Lung (tissue), 12 donors: ENCODE results near the gene RAP1GDS1. TPM values are rescaled to one million over a fixed set of nuclear protein-coding genes. Genes with fewer than 3 reads are reported as not detected.

Experiments
- ATAC-seq: fragments of 200-7000 bp; cut with Tn5 transposase; one replicate; pipeline ENCODE4 v1.9.1; 2020; ENCODE audit warnings: moderate number of reproducible peaks; ENCODE audit not compliant: insufficient read depth, low FRiP score
- DNase-seq, 3 donors: peaks; one replicate each; pipeline ENCODE4 v3.0.0-alpha.2; 2013 to 2017
- H3K27ac ChIP-seq, 2 donors: one replicate each; pipeline ENCODE4 v1.5.1; 2013; ENCODE audit warnings: mild to moderate bottlenecking in 2 of 2, moderate library complexity in 2 of 2, control low read depth in 1 of 2, inconsistent platforms in 1 of 2, low read depth in 1 of 2, low read length in 1 of 2
- H3K27me3 ChIP-seq, 3 donors: one replicate each; pipeline ENCODE4 v1.5.1; 2013; ENCODE audit warnings: low read length in 2 of 3; ENCODE audit not compliant: control insufficient read depth in 3 of 3, insufficient read depth in 3 of 3
- H3K36me3 ChIP-seq, 4 donors: one replicate each; pipeline ENCODE4 v1.5.1; 2013; ENCODE audit warnings: low read length in 4 of 4, mild to moderate bottlenecking in 1 of 4, moderate library complexity in 1 of 4; ENCODE audit not compliant: control insufficient read depth in 4 of 4, insufficient read depth in 4 of 4
- H3K4me1 ChIP-seq, 5 donors: one replicate each; pipeline ENCODE4 v1.5.1; 2013; ENCODE audit warnings: low read length in 5 of 5, mild to moderate bottlenecking in 2 of 5, moderate library complexity in 1 of 5; ENCODE audit not compliant: control insufficient read depth in 5 of 5, insufficient read depth in 5 of 5
- H3K4me3 ChIP-seq: one replicate; pipeline ENCODE4 v1.5.1; 2013; ENCODE audit warnings: mild to moderate bottlenecking, control low read depth, moderate library complexity
- H3K9ac ChIP-seq, 2 donors: one replicate each; pipeline ENCODE4 v1.5.1; 2013; ENCODE audit warnings: low read length in 2 of 2, control low read depth in 1 of 2; ENCODE audit not compliant: insufficient read depth in 1 of 2
- H3K9me3 ChIP-seq, 4 donors: one replicate each; pipeline ENCODE4 v1.5.1; 2013; ENCODE audit warnings: low read length in 3 of 4, mild to moderate bottlenecking in 1 of 4, moderate library complexity in 1 of 4; ENCODE audit not compliant: control insufficient read depth in 4 of 4, insufficient read depth in 3 of 4
- whole genome bisulfite sequencing, 2 donors: extraction: QIAGEN DNeasy Blood & Tissue Kit; methylation state at CpG; one replicate each; pipeline ENCODE4 v1.1.7; 2013; 5-methylcytosine and 5-hydroxymethylcytosine counted together
- polyA plus RNA-seq, 2 donors: library from polyadenylated mRNA; stranded (reverse); fragments of 200-250 nt; gene quantifications; one replicate each; pipeline ENCODE4 v1.2.1, GENCODE V29; 2013
- total RNA-seq, 2 donors: library from RNA; depleted of rRNA in 1 of 2; stranded (reverse); fragments of >200 nt in 1 of 2; gene quantifications; one replicate each; pipeline ENCODE4 v1.2.1, GENCODE V29; 2014 to 2021
- TF ChIP-seq, protein P1 (sequence below): IDR thresholded peaks from 2 replicates; pipeline ENCODE4 v1.5.1; 2012; ENCODE audit warnings: mild to moderate bottlenecking; ENCODE audit errors: control extremely low read depth, extremely low read depth
- donor health status: control.
- donor health status: control.
- donor health status: Bipolar disorder and iron deficiency.
- donor health status: healthy.
- donor health status: DM: yes; HTN: yes; CAD: no.

RAP1GDS1 gene
- total and polyA plus RNA-seq, 4 donors: 12.3 to 41.6 (median 26.5) TPM

DNA sequence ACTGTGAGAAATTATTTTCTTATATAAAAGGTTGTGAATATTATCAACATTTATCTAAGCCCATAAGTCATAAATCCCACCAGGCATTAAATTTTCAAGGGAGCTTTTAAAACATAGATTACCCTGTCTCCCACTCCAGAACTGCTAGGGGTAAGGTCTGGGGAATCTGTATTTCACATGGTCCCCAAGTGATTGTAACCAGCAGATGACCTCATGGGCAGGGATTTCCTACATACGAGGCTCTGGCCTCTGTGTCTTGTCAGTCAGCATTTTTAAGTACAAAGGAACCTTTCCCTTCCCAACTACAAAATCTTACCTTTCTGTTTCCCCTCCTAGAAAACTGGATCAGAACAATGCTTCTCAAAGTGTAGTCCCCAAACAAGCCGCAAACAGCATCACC, 208.6 kb downstream of the RAP1GDS1 start:
- Histone ChIP-seq H3K4me1 (peaks cover 0 to 9% (median 5%) of the 10 kb centered on the region in 5 donors), H3K9me3 (no peaks in the 10 kb centered on the region)
- 78 to 84% methylated on average over 2 of the region's 2 CpGs for WGBS, 2 donors

DNA sequence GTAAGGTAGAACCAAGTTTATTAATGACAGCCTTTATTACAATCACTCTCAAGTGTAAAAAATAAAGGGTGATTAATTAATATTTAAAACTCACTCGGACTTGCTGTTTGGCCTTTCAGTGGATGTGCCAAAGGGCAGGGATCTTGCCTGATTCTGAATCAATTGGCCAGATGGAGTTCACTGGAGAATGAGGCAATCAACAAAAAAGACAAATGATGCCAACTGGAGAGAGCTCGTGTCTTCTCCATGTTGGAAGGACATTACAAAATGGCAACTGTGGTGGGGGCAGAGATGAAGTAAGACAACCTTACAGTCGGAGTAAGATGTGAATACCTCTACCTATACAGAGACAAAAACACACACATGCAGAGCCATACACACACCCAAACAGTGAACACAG, 209.2 kb downstream of the RAP1GDS1 start:
- no peak overlapping the region for H3K27ac ChIP-seq
- no peaks in the 10 kb centered on the region for H3K27me3 ChIP-seq

More for the DNA sequence above, 208.6 kb downstream of the RAP1GDS1 start:
- no peak overlapping the region for H3K27ac ChIP-seq
- no peaks in the 10 kb centered on the region for H3K27me3 ChIP-seq
- ATAC-seq: no peak
- no peak for DNase-seq
- peaks cover 0 to 2% (median under 1%) of the 10 kb centered on the region in 4 donors for H3K36me3 ChIP-seq
- TF ChIP-seq, protein P1, sequence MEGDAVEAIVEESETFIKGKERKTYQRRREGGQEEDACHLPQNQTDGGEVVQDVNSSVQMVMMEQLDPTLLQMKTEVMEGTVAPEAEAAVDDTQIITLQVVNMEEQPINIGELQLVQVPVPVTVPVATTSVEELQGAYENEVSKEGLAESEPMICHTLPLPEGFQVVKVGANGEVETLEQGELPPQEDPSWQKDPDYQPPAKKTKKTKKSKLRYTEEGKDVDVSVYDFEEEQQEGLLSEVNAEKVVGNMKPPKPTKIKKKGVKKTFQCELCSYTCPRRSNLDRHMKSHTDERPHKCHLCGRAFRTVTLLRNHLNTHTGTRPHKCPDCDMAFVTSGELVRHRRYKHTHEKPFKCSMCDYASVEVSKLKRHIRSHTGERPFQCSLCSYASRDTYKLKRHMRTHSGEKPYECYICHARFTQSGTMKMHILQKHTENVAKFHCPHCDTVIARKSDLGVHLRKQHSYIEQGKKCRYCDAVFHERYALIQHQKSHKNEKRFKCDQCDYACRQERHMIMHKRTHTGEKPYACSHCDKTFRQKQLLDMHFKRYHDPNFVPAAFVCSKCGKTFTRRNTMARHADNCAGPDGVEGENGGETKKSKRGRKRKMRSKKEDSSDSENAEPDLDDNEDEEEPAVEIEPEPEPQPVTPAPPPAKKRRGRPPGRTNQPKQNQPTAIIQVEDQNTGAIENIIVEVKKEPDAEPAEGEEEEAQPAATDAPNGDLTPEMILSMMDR: no peak
- H3K9ac ChIP-seq: no peak overlapping the region
- H3K4me3 ChIP-seq: no peak overlapping the region

DNA sequence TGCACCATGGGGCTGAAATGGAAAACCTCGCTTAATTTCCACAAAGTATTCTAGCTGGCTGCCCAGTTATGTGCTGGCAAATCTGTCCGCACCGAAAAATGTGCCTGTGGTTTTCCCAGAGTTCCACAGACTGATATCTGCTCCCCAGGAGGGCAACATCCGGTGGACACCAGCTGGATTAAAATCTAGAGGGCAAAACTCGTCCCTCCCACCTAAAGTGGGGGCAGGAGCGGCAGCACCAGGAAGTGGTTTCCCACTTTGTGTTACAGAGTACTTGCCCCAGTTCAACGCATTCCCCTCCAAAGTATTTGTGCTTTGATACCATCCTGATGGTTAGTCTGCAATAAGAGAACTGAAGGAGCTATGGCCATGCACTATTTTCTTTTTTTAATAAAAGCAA, 209.6 kb downstream of the RAP1GDS1 start:
- H3K27me3 ChIP-seq: no peaks in the 10 kb centered on the region
- DNase-seq (no peak), ATAC-seq (no peak)
- WGBS, 2 donors: 69 to 77% methylated on average over 7 of the region's 7 CpGs
- peaks cover 0 to 2% (median under 1%) of the 10 kb centered on the region in 4 donors for H3K36me3 ChIP-seq
- no peaks in the 10 kb centered on the region for H3K9me3 ChIP-seq
- TF ChIP-seq, protein P1: no peak
- H3K9ac ChIP-seq: no peak overlapping the region
- no peak overlapping the region for H3K4me3 ChIP-seq
- H3K27ac ChIP-seq: no peak overlapping the region
- peaks cover 0 to 9% (median 5%) of the 10 kb centered on the region in 5 donors for H3K4me1 ChIP-seq

More for the DNA sequence above, 209.2 kb downstream of the RAP1GDS1 start:
- no peak for DNase-seq
- no peak overlapping the region for H3K4me3 ChIP-seq
- 87 to 89% methylated on average over 3 of the region's 3 CpGs for WGBS, 2 donors
- ATAC-seq: no peak
- H3K4me1 ChIP-seq: peaks cover 0 to 9% (median 5%) of the 10 kb centered on the region in 5 donors
- H3K36me3 ChIP-seq: peaks cover 0 to 2% (median under 1%) of the 10 kb centered on the region in 4 donors
- TF ChIP-seq, protein P1: no peak
- H3K9ac ChIP-seq: no peak overlapping the region
- no peaks in the 10 kb centered on the region for H3K9me3 ChIP-seq

DNA sequence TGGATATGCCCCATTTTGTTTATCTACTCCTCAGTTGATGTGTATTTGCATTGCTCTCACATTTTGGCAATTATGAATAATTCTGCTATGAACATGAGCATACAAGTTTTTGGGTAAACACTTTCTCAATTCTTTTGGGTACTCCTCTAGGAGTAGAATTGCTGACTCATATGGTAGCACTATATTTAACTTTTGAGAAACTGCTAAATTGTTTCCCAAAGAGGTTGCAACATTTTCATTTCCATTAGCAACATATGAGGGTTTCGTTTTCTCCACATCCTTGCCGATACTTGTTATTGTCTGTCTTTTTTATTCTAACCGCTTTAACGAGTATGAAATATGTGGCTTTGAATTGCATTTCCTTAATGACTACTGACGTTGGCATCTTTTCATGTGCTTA, 211.9 kb downstream of the RAP1GDS1 start:
- Histone ChIP-seq H3K9ac (no peak overlapping the region), H3K27ac (no peak overlapping the region), H3K4me1 (peaks cover 0 to 7% (median 5%) of the 10 kb centered on the region in 5 donors), H3K4me3 (no peak overlapping the region), H3K36me3 (peaks cover 0 to 5% (median 2%) of the 10 kb centered on the region in 4 donors), H3K9me3 (no peaks in the 10 kb centered on the region), H3K27me3 (no peaks in the 10 kb centered on the region)
- ATAC-seq (no peak), DNase-seq (no peak)
- WGBS, 2 donors: 48 to 70% methylated on average over 5 of the region's 5 CpGs
- TF ChIP-seq, protein P1: no peak
